Measurements from ENCODE around the gene PRR20G. TPM values are rescaled to one million over a fixed set of nuclear protein-coding genes. Genes with fewer than 3 reads are reported as not detected.

The PRR20G gene
- total and polyA plus RNA-seq, 2 donors (not counting 1 experiment from before 2014, with no cell fraction given): not detected

GRCh38 chr3:127263037-127263436 is 24.8 kb downstream of the PRR20G start:
- ChIA-PET CTCF (no interaction called here), POLR2A (no interaction called here)
- Histone ChIP-seq H3K4me1 (ENCODE audit: control insufficient read depth in 2 of 2, insufficient read depth in 2 of 2, low read length in 2 of 2) (no peaks in the 10 kb centered on the region), H3K4me3 (ENCODE audit: control extremely low read depth in 1 of 5, extremely low read depth in 1 of 5, insufficient read depth in 1 of 5, low read depth in 2 of 5, low read length in 4 of 5) (no peak overlapping the region), H3K4me2 (replicated peaks; ENCODE audit: low read depth, low read length, poor library complexity, severe bottlenecking) (no peak overlapping the region), H3K79me2 (ENCODE audit: control insufficient read depth, insufficient read depth, low read length) (no peaks in the 10 kb centered on the region), H3K36me3 (replicated peaks in 1 of 2; ENCODE audit: control extremely low read depth in 1 of 2, control insufficient read depth in 1 of 2, extremely low read depth in 1 of 2, insufficient read depth in 2 of 2, low read length in 1 of 2) (no peaks in the 10 kb centered on the region), H3K27ac (ENCODE audit: low read length in 2 of 2) (no peak overlapping the region), H3K9ac (ENCODE audit: low read length) (no peak overlapping the region), H3K27me3 (replicated peaks in 1 of 4; ENCODE audit: control extremely low read depth in 1 of 4, control insufficient read depth in 3 of 4, insufficient read depth in 4 of 4, low read length in 3 of 4) (no peaks in the 10 kb centered on the region), H3K9me3 (ENCODE audit: control extremely low read depth in 1 of 3, control insufficient read depth in 2 of 3, insufficient read depth in 1 of 3, low read length in 2 of 3) (peaks cover 0 to 14% (median 0%) of the 10 kb centered on the region in 3 donors), H2AFZ (ENCODE audit: insufficient read depth, low read depth, low read length, poor library complexity, severe bottlenecking) (no peak overlapping the region), H4K20me1 (ENCODE audit: control insufficient read depth, insufficient read depth, low read length, poor library complexity, severe bottlenecking) (no peaks in the 10 kb centered on the region)
- intact Hi-C loops (cut with micrococcal nuclease): no loop called here
- WGBS (ENCODE audit: insufficient coverage): 86% methylated on average over 2 of the region's 4 CpGs
- Mint-ChIP-seq H3K9me3 (ENCODE audit: insufficient read depth) (no peaks in the 10 kb centered on the region), H3K27ac (no peak overlapping the region), H3K4me1 (no peaks in the 10 kb centered on the region), H3K4me3 (no peak overlapping the region), H3K27me3 (peaks cover 15% of the 10 kb centered on the region)
- DNase-seq (no peak), ATAC-seq (ENCODE audit: low read depth) (no peak)
- TF ChIP-seq EZH2 (IDR thresholded peaks at IDR 0.05; ENCODE audit: borderline replicate concordance, insufficient read depth, low read depth, low read length, poor library complexity, severe bottlenecking): no peak
- TF ChIP-seq, protein P1, sequence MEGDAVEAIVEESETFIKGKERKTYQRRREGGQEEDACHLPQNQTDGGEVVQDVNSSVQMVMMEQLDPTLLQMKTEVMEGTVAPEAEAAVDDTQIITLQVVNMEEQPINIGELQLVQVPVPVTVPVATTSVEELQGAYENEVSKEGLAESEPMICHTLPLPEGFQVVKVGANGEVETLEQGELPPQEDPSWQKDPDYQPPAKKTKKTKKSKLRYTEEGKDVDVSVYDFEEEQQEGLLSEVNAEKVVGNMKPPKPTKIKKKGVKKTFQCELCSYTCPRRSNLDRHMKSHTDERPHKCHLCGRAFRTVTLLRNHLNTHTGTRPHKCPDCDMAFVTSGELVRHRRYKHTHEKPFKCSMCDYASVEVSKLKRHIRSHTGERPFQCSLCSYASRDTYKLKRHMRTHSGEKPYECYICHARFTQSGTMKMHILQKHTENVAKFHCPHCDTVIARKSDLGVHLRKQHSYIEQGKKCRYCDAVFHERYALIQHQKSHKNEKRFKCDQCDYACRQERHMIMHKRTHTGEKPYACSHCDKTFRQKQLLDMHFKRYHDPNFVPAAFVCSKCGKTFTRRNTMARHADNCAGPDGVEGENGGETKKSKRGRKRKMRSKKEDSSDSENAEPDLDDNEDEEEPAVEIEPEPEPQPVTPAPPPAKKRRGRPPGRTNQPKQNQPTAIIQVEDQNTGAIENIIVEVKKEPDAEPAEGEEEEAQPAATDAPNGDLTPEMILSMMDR (IDR thresholded peaks at IDR 0.05): no peak

GRCh38 chr3:127262533-127262932 is 25.3 kb downstream of the PRR20G start:
- H3K27me3 Mint-ChIP-seq: peaks cover 15% of the 10 kb centered on the region
- Histone ChIP-seq H3K27me3 (replicated peaks in 1 of 4; ENCODE audit: control extremely low read depth in 1 of 4, control insufficient read depth in 3 of 4, insufficient read depth in 4 of 4, low read length in 3 of 4) (no peaks in the 10 kb centered on the region), H2AFZ (ENCODE audit: insufficient read depth, low read depth, low read length, poor library complexity, severe bottlenecking) (no peak overlapping the region), H3K4me2 (replicated peaks; ENCODE audit: low read depth, low read length, poor library complexity, severe bottlenecking) (no peak overlapping the region), H3K27ac (ENCODE audit: low read length in 2 of 2) (no peak overlapping the region), H3K4me1 (ENCODE audit: control insufficient read depth in 2 of 2, insufficient read depth in 2 of 2, low read length in 2 of 2) (no peaks in the 10 kb centered on the region), H3K4me3 (ENCODE audit: control extremely low read depth in 1 of 5, extremely low read depth in 1 of 5, insufficient read depth in 1 of 5, low read depth in 2 of 5, low read length in 4 of 5) (no peak overlapping the region), H3K9me3 (ENCODE audit: control extremely low read depth in 1 of 3, control insufficient read depth in 2 of 3, insufficient read depth in 1 of 3, low read length in 2 of 3) (peaks cover 0 to 14% (median 0%) of the 10 kb centered on the region in 3 donors), H4K20me1 (ENCODE audit: control insufficient read depth, insufficient read depth, low read length, poor library complexity, severe bottlenecking) (no peaks in the 10 kb centered on the region), H3K9ac (ENCODE audit: low read length) (no peak overlapping the region), H3K79me2 (ENCODE audit: control insufficient read depth, insufficient read depth, low read length) (no peaks in the 10 kb centered on the region), H3K36me3 (replicated peaks in 1 of 2; ENCODE audit: control extremely low read depth in 1 of 2, control insufficient read depth in 1 of 2, extremely low read depth in 1 of 2, insufficient read depth in 2 of 2, low read length in 1 of 2) (no peaks in the 10 kb centered on the region)
- H3K4me1 Mint-ChIP-seq: no peaks in the 10 kb centered on the region
- ChIA-PET CTCF (no interaction called here), POLR2A (no interaction called here)
- H3K27ac Mint-ChIP-seq: no peak overlapping the region
- intact Hi-C loops (cut with micrococcal nuclease): no loop called here
- H3K4me3 Mint-ChIP-seq: no peak overlapping the region
- 98% methylated on average over 3 of the region's 3 CpGs for WGBS (ENCODE audit: insufficient coverage)
- ATAC-seq (ENCODE audit: low read depth) (no peak), DNase-seq (no peak)
- no peak for TF ChIP-seq EZH2 (IDR thresholded peaks at IDR 0.05; ENCODE audit: borderline replicate concordance, insufficient read depth, low read depth, low read length, poor library complexity, severe bottlenecking)
- TF ChIP-seq, protein P1 (IDR thresholded peaks at IDR 0.05): no peak
- no peaks in the 10 kb centered on the region for H3K9me3 Mint-ChIP-seq (ENCODE audit: insufficient read depth)

Measured in B cell (primary cell).